DOHH2 (cell line): ENCODE data around the gene SDF2L1.

ENCODE experiments used
- H3F3A ChIP-seq: fragments of 200-600 bp; sonication (generic), shearing (Covaris generic); 2 replicates; pipeline ENCODE4 v1.6.0; 2016; ENCODE audit warnings: antibody characterized with exemption, mild to moderate bottlenecking; ENCODE audit not compliant: control insufficient read depth, insufficient read depth
- H3K27ac ChIP-seq: fragments of 200-600 bp; sonication (generic); 2 replicates; pipeline ENCODE4 v1.5.1; 2014; ENCODE audit warnings: low read depth, mild to moderate bottlenecking, low read length, moderate library complexity
- H3K27me3 ChIP-seq: fragments of 200-600 bp; sonication (generic); 2 replicates; pipeline ENCODE4 v1.6.1; 2014; ENCODE audit warnings: mild to moderate bottlenecking, low read length, mixed read lengths; ENCODE audit not compliant: control insufficient read depth
- H3K36me3 ChIP-seq: fragments of 200-600 bp; sonication (generic); 2 replicates; pipeline ENCODE4 v1.6.1; 2014; ENCODE audit warnings: mild to moderate bottlenecking, low read length, moderate library complexity, mixed read lengths; ENCODE audit not compliant: control insufficient read depth
- H3K4me1 ChIP-seq: fragments of 200-600 bp; sonication (generic); 2 replicates; pipeline ENCODE4 v1.6.1; 2014; ENCODE audit warnings: mild to moderate bottlenecking, low read length, mixed read lengths; ENCODE audit not compliant: control insufficient read depth
- H3K4me2 ChIP-seq: fragments of 200-600 bp; sonication (generic); 2 replicates; pipeline ENCODE4 v1.6.0; 2014; ENCODE audit warnings: mild to moderate bottlenecking, low read length, moderate library complexity
- H3K4me3 ChIP-seq: fragments of 200-600 bp; sonication (generic); 2 replicates; pipeline ENCODE4 v1.5.1; 2014; ENCODE audit warnings: mild to moderate bottlenecking, low read length, mixed read lengths
- H3K79me2 ChIP-seq: fragments of 200-600 bp; sonication (generic); 2 replicates; pipeline ENCODE4 v1.6.1; 2014; ENCODE audit warnings: mild to moderate bottlenecking, low read length, mixed read lengths; ENCODE audit not compliant: control insufficient read depth
- H3K9me2 ChIP-seq: fragments of 200-600 bp; sonication (generic); replicated peaks from 2 replicates; pipeline ENCODE4 v1.6.1; 2014; ENCODE audit warnings: mild to moderate bottlenecking, low read length, mixed read lengths; ENCODE audit not compliant: control insufficient read depth
- H3K9me3 ChIP-seq: fragments of 200-600 bp; sonication (generic); 2 replicates; pipeline ENCODE4 v1.6.1; 2014; ENCODE audit warnings: antibody characterized with exemption, low read length, mixed read lengths; ENCODE audit not compliant: control insufficient read depth, insufficient read depth
- H4K20me1 ChIP-seq: fragments of 200-600 bp; sonication (generic); 2 replicates; pipeline ENCODE4 v1.6.0; 2014; ENCODE audit warnings: low read depth, mild to moderate bottlenecking, antibody characterized with exemption, low read length, moderate library complexity; ENCODE audit not compliant: control insufficient read depth, insufficient read depth
- EZH2phosphoT487 ChIP-seq: fragments of 200-600 bp; sonication (generic); IDR thresholded peaks from 2 replicates; pipeline ENCODE4 v1.6.1; 2017; ENCODE audit warnings: borderline replicate concordance, mild to moderate bottlenecking, antibody characterized with exemption, low read length, moderate library complexity, mixed read lengths
- TF ChIP-seq, protein P1 (sequence below): fragments of 200-600 bp; sonication (generic); IDR thresholded peaks from one replicate; pipeline ENCODE4 v1.5.1; 2014; ENCODE audit warnings: antibody characterized with exemption, mild to moderate bottlenecking, low read depth, low read length; ENCODE audit not compliant: poor library complexity, severe bottlenecking

The SDF2L1 gene

GRCh38 chr22:21631025-21631424, 11.1 kb upstream of the SDF2L1 start:
- Histone ChIP-seq H3K27me3 (no peaks in the 10 kb centered on the region), H4K20me1 (0 out of 2 replicates have a peak, but pooled peaks cover 3% of the 10 kb centered on the region), H3F3A (peaks cover 19% of the 10 kb centered on the region), H3K36me3 (peaks cover 36% of the 10 kb centered on the region), H3K79me2 (peaks cover 39% of the 10 kb centered on the region), H3K4me1 (peaks cover 45% of the 10 kb centered on the region), H3K4me2 (no peak overlapping the region), H3K4me3 (no peak overlapping the region), H3K27ac (no peak overlapping the region), H3K9me3 (no peaks in the 10 kb centered on the region; the same call in 1 of the 2 replicates), H3K9me2 (no peaks in the 10 kb centered on the region)
- TF ChIP-seq EZH2phosphoT487: no peak
- TF ChIP-seq, protein P1, sequence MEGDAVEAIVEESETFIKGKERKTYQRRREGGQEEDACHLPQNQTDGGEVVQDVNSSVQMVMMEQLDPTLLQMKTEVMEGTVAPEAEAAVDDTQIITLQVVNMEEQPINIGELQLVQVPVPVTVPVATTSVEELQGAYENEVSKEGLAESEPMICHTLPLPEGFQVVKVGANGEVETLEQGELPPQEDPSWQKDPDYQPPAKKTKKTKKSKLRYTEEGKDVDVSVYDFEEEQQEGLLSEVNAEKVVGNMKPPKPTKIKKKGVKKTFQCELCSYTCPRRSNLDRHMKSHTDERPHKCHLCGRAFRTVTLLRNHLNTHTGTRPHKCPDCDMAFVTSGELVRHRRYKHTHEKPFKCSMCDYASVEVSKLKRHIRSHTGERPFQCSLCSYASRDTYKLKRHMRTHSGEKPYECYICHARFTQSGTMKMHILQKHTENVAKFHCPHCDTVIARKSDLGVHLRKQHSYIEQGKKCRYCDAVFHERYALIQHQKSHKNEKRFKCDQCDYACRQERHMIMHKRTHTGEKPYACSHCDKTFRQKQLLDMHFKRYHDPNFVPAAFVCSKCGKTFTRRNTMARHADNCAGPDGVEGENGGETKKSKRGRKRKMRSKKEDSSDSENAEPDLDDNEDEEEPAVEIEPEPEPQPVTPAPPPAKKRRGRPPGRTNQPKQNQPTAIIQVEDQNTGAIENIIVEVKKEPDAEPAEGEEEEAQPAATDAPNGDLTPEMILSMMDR: no peak

- peaks cover 23% of the 10 kb centered on the region for H3K36me3 ChIP-seq
- peaks cover 25% of the 10 kb centered on the region for H3K79me2 ChIP-seq
- H3K4me1 ChIP-seq: peaks cover 32% of the 10 kb centered on the region
- no peak within 1 kb of the TSS for H3K4me3 ChIP-seq
- no peak within 1 kb of the TSS for H3K27ac ChIP-seq
- H4K20me1 ChIP-seq: 0 out of 2 replicates have a peak, but pooled peaks cover 3% of the 10 kb centered on the region
- H3K4me2 ChIP-seq: 0 out of 2 replicates have a peak within 1 kb of the TSS, but pooled peaks have one; percentile 19
- TF ChIP-seq, protein P1: no peak
- no peaks in the 10 kb centered on the region for H3K27me3 ChIP-seq
- H3K9me2 ChIP-seq: no peaks in the 10 kb centered on the region
- peaks cover 10% of the 10 kb centered on the region; the same call in 1 of the 2 replicates for H3F3A ChIP-seq
- H3K9me3 ChIP-seq: no peaks in the 10 kb centered on the region; the same call in 1 of the 2 replicates
These were observed 9.7 kb upstream of the SDF2L1 start, which contains the start of gene CCDC116 for GRCh38 chr22:21632237-21632895. TSS of gene CCDC116 (plus strand) at chr22:21632760. CDS start at chr22:21633182, 422 bp downstream.

- H3K27me3 ChIP-seq: no peaks in the 10 kb centered on the region
- peaks cover 20% of the 10 kb centered on the region for H3K79me2 ChIP-seq
- H3K36me3 ChIP-seq: peaks cover 17% of the 10 kb centered on the region
- no peaks in the 10 kb centered on the region; the same call in 1 of the 2 replicates for H3K9me3 ChIP-seq
- 0 out of 2 replicates have a peak, but pooled peaks cover 3% of the 10 kb centered on the region for H4K20me1 ChIP-seq
- no peaks in the 10 kb centered on the region for H3K9me2 ChIP-seq
- no peak overlapping the region for H3K4me3 ChIP-seq
- peaks cover 8% of the 10 kb centered on the region; the same call in 1 of the 2 replicates for H3F3A ChIP-seq
- no peak overlapping the region for H3K27ac ChIP-seq
- no peak for TF ChIP-seq EZH2phosphoT487
- H3K4me1 ChIP-seq: peaks cover 32% of the 10 kb centered on the region
- 0 out of 2 replicates have a peak overlapping the region, but pooled peaks have one; percentile 19 for H3K4me2 ChIP-seq
These were observed 9.2 kb upstream of the SDF2L1 start for GRCh38 chr22:21632931-21633330.

DNA sequence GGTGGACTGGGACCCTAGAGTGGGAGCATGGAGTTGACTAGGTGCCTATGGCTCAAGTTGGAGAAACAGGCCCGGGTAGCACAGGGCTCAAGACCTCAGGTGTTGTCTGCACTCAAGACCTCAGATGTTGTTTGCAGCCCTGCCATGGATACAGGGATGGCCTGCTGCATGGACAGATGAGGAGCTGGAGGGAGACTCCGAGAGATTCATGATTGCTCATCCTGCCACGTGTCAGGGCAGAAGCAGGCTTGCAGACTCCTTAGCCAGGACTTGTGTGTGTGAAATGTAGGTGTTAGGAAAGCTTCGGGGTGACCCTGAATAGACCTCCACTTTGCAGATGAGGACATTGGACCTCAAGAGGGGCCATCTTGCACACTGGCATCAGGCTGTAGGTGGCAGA, 8.6 kb upstream of the SDF2L1 start:
- TF ChIP-seq EZH2phosphoT487: no peak
- TF ChIP-seq, protein P1: no peak
- Histone ChIP-seq H3K36me3 (peaks cover 12% of the 10 kb centered on the region), H3K9me2 (no peaks in the 10 kb centered on the region), H3K4me3 (no peak overlapping the region), H3K27ac (no peak overlapping the region), H3K27me3 (no peaks in the 10 kb centered on the region), H3K4me1 (peaks cover 27% of the 10 kb centered on the region), H3K4me2 (no peak overlapping the region), H4K20me1 (no peaks in the 10 kb centered on the region), H3K79me2 (peaks cover 14% of the 10 kb centered on the region), H3K9me3 (no peaks in the 10 kb centered on the region; the same call in 1 of the 2 replicates), H3F3A (peaks cover 4% of the 10 kb centered on the region; the same call in 1 of the 2 replicates)
